Muscle of back (tissue), 13 donors: ENCODE results near the gene SLC13A4. TPM values are rescaled to one million over a fixed set of nuclear protein-coding genes. Genes with fewer than 3 reads are reported as not detected.
"Not testable (repeated sequence)": the region's sequence is repeated elsewhere in the genome, so short reads cannot be mapped to it uniquely, and the experiment has no call there.

Experiments
- DNase-seq, 3 donors: peaks; one replicate each; pipeline versions ENCODE4 v3.0.0 to v3.0.0-alpha.2; 2013
- long read RNA-seq, 9 donors: transcript quantifications; one replicate each; lab custom pipeline, GENCODE V29; 2026
- polyA plus RNA-seq, 10 donors: library from polyadenylated mRNA; unstranded; fragments of 120-200 nt; gene quantifications; one replicate each; pipeline ENCODE4 v1.2.1, GENCODE V29; 2013; ENCODE audit not compliant: insufficient read length in 10 of 10

SLC13A4 gene, protein sequence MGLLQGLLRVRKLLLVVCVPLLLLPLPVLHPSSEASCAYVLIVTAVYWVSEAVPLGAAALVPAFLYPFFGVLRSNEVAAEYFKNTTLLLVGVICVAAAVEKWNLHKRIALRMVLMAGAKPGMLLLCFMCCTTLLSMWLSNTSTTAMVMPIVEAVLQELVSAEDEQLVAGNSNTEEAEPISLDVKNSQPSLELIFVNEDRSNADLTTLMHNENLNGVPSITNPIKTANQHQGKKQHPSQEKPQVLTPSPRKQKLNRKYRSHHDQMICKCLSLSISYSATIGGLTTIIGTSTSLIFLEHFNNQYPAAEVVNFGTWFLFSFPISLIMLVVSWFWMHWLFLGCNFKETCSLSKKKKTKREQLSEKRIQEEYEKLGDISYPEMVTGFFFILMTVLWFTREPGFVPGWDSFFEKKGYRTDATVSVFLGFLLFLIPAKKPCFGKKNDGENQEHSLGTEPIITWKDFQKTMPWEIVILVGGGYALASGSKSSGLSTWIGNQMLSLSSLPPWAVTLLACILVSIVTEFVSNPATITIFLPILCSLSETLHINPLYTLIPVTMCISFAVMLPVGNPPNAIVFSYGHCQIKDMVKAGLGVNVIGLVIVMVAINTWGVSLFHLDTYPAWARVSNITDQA
- 1 to 10 TPM in 6 of 10 donors, under 1 TPM in 4; 0.73 to 4.0 (median 1.4) TPM for polyA plus RNA-seq
- long read RNA-seq, donor 1: 0 reads
- long read RNA-seq, donor 2: 0 reads
- long read RNA-seq, donor 3: 0 reads
- long read RNA-seq, donor 4: 0 reads
- long read RNA-seq, donor 5: 0 reads
- long read RNA-seq, donor 6: 0 reads
- long read RNA-seq, donor 7: 0 reads
- long read RNA-seq, donor 8: 0 reads
- long read RNA-seq, donor 9: 0 reads

DNA sequence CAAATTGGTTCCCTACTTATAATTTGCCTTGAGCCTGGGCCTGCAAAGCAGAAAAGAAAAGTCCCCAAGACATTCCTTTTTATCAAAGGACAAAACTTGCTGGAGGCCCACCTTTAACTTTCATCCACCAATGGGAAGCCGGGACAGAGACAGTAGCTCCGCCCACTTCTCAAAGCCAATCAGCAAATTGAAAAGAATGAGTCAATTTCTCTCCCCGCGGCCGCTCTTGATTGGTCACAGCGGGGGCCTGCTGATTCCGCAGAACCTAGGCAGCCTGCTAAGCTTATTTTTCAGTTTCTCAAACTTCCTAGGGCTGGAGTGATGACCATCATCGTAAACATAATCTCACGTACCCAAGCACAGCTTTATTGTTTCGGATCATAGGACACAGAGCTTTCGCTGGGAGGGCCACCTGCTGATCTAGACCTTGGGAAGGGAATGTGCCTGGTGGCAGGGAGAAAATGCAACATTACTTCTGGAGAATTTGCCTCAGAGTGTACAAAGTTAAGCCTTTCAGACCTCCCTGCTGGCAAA lies at the start of gene SLC13A4:
Gene SLC13A4, minus strand, starts transcription at position 51 of the 534 bp plus-strand sequence. CDS start 690 bp downstream, outside the sequence.
- DNase-seq: no peak

- DNase-seq: not testable (repeated sequence)
Observed at GRCh38 chr7:135775915-135776314, 47.9 kb upstream of the SLC13A4 start.

DNA sequence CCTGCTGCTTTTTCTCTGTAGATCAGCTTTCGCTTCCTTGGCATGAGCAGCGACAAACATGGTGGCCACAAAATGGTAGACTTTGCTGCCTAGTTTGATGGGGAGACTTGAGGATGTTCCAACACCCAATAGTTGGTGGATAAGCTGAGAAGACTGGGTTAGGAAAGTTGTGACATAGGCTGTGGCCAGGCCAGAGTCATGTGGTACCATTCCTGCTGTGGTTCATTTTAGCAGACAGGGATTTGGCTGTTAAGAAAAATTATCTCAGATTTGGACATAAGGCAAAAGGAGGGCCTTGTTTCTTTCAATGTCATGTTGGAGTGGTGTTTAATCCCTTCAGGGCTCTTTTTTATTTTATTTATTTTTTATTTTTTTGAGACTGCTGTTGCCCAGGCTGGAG lies 47.2 kb upstream of the SLC13A4 start:
- no peak for DNase-seq

- peak in 1 of 3 donors; percentile 31 for DNase-seq
Observed at GRCh38 chr7:135774284-135774683, 46.3 kb upstream of the SLC13A4 start.

GRCh38 chr7:135773464-135773863 lies 45.5 kb upstream of the SLC13A4 start:
- no peak for DNase-seq

- no peak for DNase-seq
Observed at GRCh38 chr7:135772639-135773222, 44.7 kb upstream of the SLC13A4 start.

GRCh38 chr7:135771961-135772638 lies 44.1 kb upstream of the SLC13A4 start:
- DNase-seq: no peak

DNA sequence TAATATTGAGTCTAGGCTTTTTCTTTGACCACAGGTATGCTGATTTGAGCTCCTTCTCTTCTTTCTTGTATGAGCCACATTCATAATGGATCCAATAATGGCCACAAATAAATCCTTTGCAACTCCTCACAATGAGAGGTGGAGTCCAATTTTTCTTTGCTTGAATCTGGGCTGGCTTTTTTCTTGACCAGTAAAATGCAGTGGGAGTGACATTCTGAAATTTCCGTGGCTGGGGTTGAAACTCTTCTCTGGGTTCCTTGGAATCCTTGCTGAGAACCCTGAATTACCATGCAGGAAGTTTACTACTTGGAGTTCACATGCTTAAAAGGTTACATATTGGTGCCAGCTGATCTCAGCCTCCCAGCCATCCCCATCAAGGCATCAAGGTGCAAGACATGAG lies 43.1 kb upstream of the SLC13A4 start:
- no peak for DNase-seq

DNA sequence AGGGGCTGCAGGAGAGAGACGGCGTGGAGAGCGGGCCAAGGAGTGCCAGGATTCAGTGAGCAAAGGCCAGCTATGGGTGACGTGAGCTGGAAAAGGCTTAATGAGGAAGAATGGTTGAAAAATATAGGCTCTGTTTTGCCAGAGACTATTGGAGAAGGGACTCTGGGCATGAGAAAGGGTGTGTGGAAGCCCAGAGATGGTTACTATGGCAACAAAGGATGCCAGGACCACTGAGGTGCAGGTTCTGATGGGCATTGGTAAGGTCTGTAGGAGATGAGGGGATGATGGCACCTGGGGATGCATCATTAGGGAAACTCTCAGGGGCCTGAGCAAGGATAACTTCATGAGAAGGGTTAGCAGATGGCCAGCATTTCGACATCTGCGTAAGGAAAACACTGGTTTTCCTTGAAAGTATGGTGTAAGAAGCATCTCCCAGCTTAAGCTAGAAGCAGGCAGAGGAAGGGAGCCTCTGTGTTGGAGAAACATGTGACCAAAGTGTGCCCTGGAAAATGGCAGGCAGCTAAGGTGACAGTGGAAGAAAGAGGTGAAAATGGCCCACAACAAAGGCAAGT lies 42.2 kb upstream of the SLC13A4 start:
- DNase-seq: no peak

DNA sequence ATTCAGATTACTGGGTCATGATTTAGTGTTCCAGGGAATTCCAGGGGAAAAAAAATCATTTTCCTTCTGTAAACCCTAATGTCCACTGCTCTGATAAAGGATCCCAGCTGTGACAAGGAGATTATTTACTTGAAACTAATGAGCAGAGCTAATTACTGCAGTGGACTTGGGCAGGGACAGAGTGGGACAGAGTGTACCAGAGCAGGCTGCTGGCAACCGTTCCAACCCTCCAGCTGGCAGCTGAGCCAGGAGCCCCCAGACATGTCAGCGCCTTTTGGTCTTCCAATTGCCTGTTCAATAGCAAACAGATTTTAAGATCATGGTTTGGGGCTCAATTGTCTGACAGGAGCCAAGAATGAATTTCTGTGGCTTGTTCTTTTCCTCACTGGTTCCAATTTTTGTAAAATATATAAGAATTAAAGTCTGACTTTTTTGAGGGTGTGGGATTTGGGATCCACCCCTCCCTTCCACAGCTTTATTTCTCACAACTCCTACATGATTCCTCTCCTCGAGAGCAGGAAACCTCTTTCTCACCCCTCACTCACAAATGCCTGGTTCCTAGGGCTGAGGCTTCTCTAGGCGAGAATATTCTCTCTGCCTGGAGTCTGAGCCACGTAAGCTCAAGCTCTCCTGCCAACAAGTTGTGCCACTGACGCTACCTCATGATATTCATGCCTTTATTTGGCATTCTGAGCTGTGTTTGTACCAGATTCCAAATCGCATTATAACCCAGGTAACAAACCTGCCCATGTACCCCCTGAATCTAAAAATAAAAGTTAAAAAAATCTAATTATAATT lies 41.2 kb upstream of the SLC13A4 start:
- no peak for DNase-seq

- no peak for DNase-seq
Observed at GRCh38 chr7:135768467-135768866, 40.5 kb upstream of the SLC13A4 start.

DNA sequence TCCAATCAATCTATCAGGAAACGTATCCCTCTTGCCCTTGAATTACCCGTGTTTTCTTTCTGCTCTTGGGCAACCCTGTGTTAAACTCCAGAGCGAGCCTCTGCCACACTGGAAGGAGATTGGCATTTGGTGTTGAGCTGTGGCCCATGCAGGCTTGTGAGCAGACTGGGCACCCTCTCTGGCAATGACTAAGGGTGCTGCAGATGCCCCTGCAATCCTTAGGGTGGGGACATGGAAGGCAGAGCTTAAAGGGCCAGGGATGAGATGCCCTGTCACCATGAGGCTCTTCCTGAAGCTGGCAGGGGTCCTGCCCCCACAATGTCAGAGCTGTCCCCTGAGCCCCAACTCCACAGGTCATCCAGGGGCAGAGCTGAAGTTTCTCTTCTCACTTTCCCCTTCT lies 40.1 kb upstream of the SLC13A4 start:
- no peak for DNase-seq

DNA sequence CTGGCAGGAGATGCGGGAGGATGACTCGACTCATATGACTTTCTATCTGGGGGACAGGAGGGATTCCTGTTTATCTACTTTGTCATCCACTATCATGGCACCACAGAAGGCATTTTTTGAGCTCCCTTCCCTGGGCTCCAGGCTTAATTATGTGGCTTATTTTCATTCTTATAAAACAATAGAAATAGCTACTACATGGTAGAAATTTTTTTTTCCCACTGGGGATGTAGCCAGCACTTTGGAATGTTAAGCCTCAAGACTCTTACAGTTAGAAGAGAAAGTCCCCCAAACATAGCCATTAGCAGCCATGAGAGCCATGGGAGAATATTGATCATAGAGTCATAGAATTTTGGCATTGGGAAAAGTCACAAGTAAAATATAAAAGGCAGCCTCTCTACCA lies 35.3 kb upstream of the SLC13A4 start:
- no peak for DNase-seq

- DNase-seq: no peak
Observed at GRCh38 chr7:135761751-135762488, 33.9 kb upstream of the SLC13A4 start.

- no peak for DNase-seq
Observed at GRCh38 chr7:135759532-135759931, 31.5 kb upstream of the SLC13A4 start.

DNA sequence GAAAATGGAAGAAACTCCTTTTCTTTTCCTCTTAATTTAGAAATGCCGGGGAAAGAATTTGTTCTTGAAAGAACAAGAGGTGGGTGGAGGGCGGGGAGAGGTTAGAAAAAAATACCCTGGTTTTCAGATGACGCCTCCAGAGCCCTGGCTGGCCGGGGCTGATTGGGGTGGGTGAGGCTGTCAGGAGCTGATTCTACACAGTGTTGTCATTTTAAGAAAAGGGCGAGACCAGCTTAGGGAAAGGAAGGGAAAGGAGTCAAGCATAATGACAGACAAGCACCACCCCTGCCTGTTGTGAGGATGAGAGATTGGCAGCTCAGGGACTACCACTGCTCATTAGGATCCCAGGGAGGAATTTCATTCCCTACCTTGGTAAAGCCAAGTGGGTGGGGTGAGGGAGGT lies 30.5 kb upstream of the SLC13A4 start:
- DNase-seq: peak in 1 of 3 donors; percentile 24

DNA sequence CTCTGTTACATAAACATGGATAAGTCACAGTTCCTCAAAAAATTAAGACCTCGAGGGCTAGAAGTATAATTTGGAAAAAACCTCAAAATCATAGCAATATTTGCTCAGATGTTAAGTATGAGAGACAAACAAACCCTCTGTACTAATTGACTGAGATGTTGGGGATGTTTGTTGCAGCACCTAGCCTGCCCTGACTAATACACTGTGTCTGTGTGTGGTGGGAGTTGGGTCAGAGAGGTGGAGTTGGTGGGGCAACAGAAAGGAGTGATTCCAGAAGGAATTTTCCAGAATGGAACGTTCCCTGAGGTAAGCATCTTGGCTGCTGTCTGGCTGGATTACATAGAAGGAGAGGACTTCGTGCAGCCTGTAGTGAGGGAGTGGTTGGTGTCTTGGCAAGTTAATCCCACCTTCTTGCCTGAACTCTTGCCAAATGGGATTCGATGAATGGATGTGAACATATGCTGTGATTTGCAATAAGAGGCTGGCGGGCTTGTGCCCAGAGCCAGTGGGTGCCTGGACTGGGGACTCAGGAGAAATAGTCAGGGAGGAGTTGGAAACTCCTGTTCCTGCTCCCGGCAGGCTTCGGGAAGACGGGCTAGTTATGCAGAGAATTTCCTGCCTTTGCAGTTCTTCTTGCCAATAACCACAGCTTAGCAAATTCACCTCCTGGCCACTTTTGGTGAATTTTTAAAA lies 29.9 kb upstream of the SLC13A4 start:
- DNase-seq: peak in 2 of 3 donors; percentile 30 to 56

GRCh38 chr7:135756191-135756590 lies 28.2 kb upstream of the SLC13A4 start:
- no peak for DNase-seq

DNA sequence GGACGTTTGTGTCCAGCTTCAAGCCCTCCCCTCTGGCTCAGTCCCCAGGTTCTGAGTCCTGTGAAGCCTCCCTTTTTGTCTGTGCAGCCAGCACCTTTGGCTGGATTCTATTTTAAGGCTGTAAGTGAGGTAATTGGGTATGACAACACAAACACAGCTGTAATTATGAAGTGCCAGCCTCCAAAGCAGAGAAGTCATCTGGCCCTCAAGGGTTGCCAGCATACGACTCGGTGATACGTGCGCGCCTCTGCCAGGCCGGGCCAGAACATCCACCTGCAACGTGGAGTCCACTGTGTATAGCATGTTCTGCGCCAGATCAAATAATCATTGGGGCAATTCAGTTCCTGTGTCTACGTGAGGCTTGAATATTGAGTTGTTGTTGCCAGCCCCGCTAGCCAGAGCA lies 27.4 kb upstream of the SLC13A4 start:
- peak in 1 of 3 donors; percentile 25 for DNase-seq
